HCT116 (cell line): ENCODE results near the gene CAPS. TPM values are rescaled to one million over a fixed set of nuclear protein-coding genes. Genes with fewer than 3 reads are reported as not detected.

ENCODE experiments used
- ATAC-seq: fragments of 200-7000 bp; cut with Tn5 transposase; 2 replicates; pipeline ENCODE4 v1.9.1; 2020; ENCODE audit warnings: mild to moderate bottlenecking, moderate library complexity
- BruUV-seq: library from RNA; stranded (reverse); fragments of 400-500 nt; replicated peaks from 2 replicates; lab custom pipeline; 2021; lab: Mats Ljungman, UMichigan
- CTCF ChIA-PET: fragments of 300-600 bp; sonication (Branson Sonifier 250); formaldehyde crosslinking; loops from one replicate; lab custom pipeline; 2021; ENCODE audit warnings: antibody characterized with exemption; lab: Charles Lee
- POLR2A ChIA-PET: fragments of 300-600, 350-600 bp; sonication (Branson Sonifier 250); formaldehyde crosslinking; loops from one replicate; lab custom pipeline; 2021; ENCODE audit warnings: antibody characterized with exemption; lab: Charles Lee
- RAD21 ChIA-PET, 2 experiments: fragments of 300-600 bp; sonication (Branson Sonifier 250); formaldehyde crosslinking; loops; one replicate each; lab custom pipeline; 2023; ENCODE audit warnings: low total read pairs in 2 of 2; ENCODE audit not compliant: uncharacterized antibody in 2 of 2, unreplicated experiment in 2 of 2, low non-redundant PET in 1 of 2; lab: Charles Lee
- DNase-seq: peaks from one replicate; pipeline ENCODE4 v3.0.0-alpha.2; 2010; ENCODE audit warnings: low read depth, low spot score
- H2AFZ ChIP-seq: fragments of 200-600 bp; shearing (Covaris generic), sonication (generic); 2 replicates; pipeline ENCODE4 v1.6.1; 2017; ENCODE audit warnings: low read depth, mixed run types, mixed read lengths, antibody characterized with exemption, low read length; ENCODE audit not compliant: poor library complexity, severe bottlenecking
- H3K27ac ChIP-seq: 2 replicates; pipeline ENCODE4 v1.5.1; 2012; ENCODE audit warnings: low read depth, low read length
- H3K27me3 ChIP-seq: fragments of 200-600 bp; sonication (generic); 2 replicates; pipeline ENCODE4 v1.6.1; 2016; ENCODE audit warnings: mixed run types, low read length, mixed read lengths; ENCODE audit not compliant: insufficient read depth
- H3K36me3 ChIP-seq, 2 experiments: fragments of 200-500 bp in 1 of 2; fragments of 200-600 bp in 1 of 2; sonication (Bioruptor generic) in 1 of 2; sonication (generic) in 1 of 2; 2 replicates each; pipeline versions ENCODE4 v1.5.1 to v1.6.1; 2014 to 2016; ENCODE audit warnings: low read length in 2 of 2, inconsistent platforms in 1 of 2, mixed read lengths in 1 of 2, mixed run types in 1 of 2; ENCODE audit not compliant: insufficient read depth in 2 of 2, control insufficient read depth in 1 of 2
- H3K4me1 ChIP-seq, 2 experiments: fragments of 200-600 bp in 1 of 2; sonication (generic) in 1 of 2; 2 replicates each; pipeline versions ENCODE4 v1.5.1 to v1.6.1; 2012 to 2017; ENCODE audit warnings: low read length in 2 of 2, inconsistent platforms in 1 of 2, mild to moderate bottlenecking in 1 of 2, mixed read lengths in 1 of 2, mixed run types in 1 of 2, moderate library complexity in 1 of 2; ENCODE audit not compliant: insufficient read depth in 2 of 2, control insufficient read depth in 1 of 2
- H3K4me2 ChIP-seq: fragments of 200-600 bp; sonication (generic); 2 replicates; pipeline ENCODE4 v1.6.1; 2017; ENCODE audit warnings: mixed run types, low read length, mixed read lengths
- H3K4me3 ChIP-seq, 2 experiments: fragments of 200-600 bp in 1 of 2; sonication (generic) in 1 of 2; replicated peaks in 1 of 2; 2 replicates each; pipeline ENCODE4 v1.5.1; 2011 to 2016; ENCODE audit warnings: low read length in 2 of 2, control low read depth in 1 of 2, low read depth in 1 of 2, mild to moderate bottlenecking in 1 of 2, mixed read lengths in 1 of 2, mixed run types in 1 of 2
- H3K79me2 ChIP-seq: fragments of 200-600 bp; sonication (generic); 2 replicates; pipeline ENCODE4 v1.6.1; 2017; ENCODE audit warnings: mild to moderate bottlenecking, mixed run types, low read length, moderate library complexity, mixed read lengths; ENCODE audit not compliant: insufficient read depth
- H3K9ac ChIP-seq: fragments of 200-600 bp; sonication (generic); 2 replicates; pipeline ENCODE4 v1.6.1; 2016; ENCODE audit warnings: low read length, mixed read lengths
- H3K9me2 ChIP-seq: fragments of 200-600 bp; sonication (generic), shearing (Covaris generic); 2 replicates; pipeline ENCODE4 v1.6.1; 2017; ENCODE audit warnings: mixed run types, mild to moderate bottlenecking, moderate library complexity; ENCODE audit not compliant: insufficient read depth
- H3K9me3 ChIP-seq, 2 experiments: fragments of 200-500 bp in 1 of 2; fragments of 200-600 bp in 1 of 2; sonication (Bioruptor generic) in 1 of 2; sonication (generic) in 1 of 2; 2 replicates each; pipeline ENCODE4 v1.6.1; 2014 to 2017; ENCODE audit warnings: low read length in 2 of 2, mixed read lengths in 2 of 2, inconsistent platforms in 1 of 2, low read depth in 1 of 2, mild to moderate bottlenecking in 1 of 2, mixed run types in 1 of 2, moderate library complexity in 1 of 2; ENCODE audit not compliant: control insufficient read depth in 1 of 2, insufficient read depth in 1 of 2
- H4K20me1 ChIP-seq: fragments of 200-600 bp; sonication (generic), shearing (Covaris generic); 2 replicates; pipeline ENCODE4 v1.6.1; 2017; ENCODE audit warnings: mixed run types, mild to moderate bottlenecking, moderate library complexity; ENCODE audit not compliant: insufficient read depth
- EGR1 ChIP-seq: IDR thresholded peaks from 2 replicates; pipeline ENCODE4 v1.6.1; 2012; ENCODE audit warnings: low read depth
- FOSL1 ChIP-seq: IDR thresholded peaks from 2 replicates; pipeline ENCODE4 v1.6.1; 2012; ENCODE audit warnings: low read depth
- JUND ChIP-seq: IDR thresholded peaks from 2 replicates; pipeline ENCODE4 v1.6.1; 2012
- POLR2A ChIP-seq: IDR thresholded peaks from 2 replicates; pipeline ENCODE4 v1.7.0; 2011; ENCODE audit warnings: borderline replicate concordance; ENCODE audit not compliant: insufficient read depth, insufficient read length; ENCODE audit errors: extremely low read depth
- POLR2AphosphoS5 ChIP-seq: IDR thresholded peaks from 2 replicates; pipeline ENCODE4 v1.6.1; 2011; ENCODE audit warnings: mild to moderate bottlenecking, low read depth, low read length, moderate library complexity
- SP1 ChIP-seq: IDR thresholded peaks from 2 replicates; pipeline ENCODE4 v1.6.1; 2012; ENCODE audit warnings: low read depth
- TCF7L2 ChIP-seq: IDR thresholded peaks from 2 replicates; pipeline ENCODE4 v1.7.0; 2011; ENCODE audit warnings: borderline replicate concordance, inconsistent platforms; ENCODE audit not compliant: insufficient read depth, insufficient read length; ENCODE audit errors: extremely low read depth
- ZFX ChIP-seq: fragments of 450-650 bp; IDR thresholded peaks from 2 replicates; pipeline ENCODE4 v1.6.1; 2017
- intact Hi-C: fragments of 100-400 bp; cut with micrococcal nuclease; formaldehyde crosslinking; loops from 2 replicates; pipeline ENCODE4 v1.10.0; 2022
- total RNA-seq: library from RNA; stranded (reverse); gene quantifications from one replicate; pipeline ENCODE4 v1.2.1, GENCODE V29; 2021; ENCODE audit not compliant: unreplicated experiment
- TF ChIP-seq, protein P1 (sequence below): IDR thresholded peaks from 2 replicates; pipeline ENCODE4 v1.6.1; 2012
- TF ChIP-seq, protein P2 (sequence below): IDR thresholded peaks from 2 replicates; pipeline ENCODE4 v1.6.1; 2012; ENCODE audit warnings: low read depth

The CAPS gene
- total RNA-seq, 1 experiment from 2014 or later: 2.5 TPM

DNA sequence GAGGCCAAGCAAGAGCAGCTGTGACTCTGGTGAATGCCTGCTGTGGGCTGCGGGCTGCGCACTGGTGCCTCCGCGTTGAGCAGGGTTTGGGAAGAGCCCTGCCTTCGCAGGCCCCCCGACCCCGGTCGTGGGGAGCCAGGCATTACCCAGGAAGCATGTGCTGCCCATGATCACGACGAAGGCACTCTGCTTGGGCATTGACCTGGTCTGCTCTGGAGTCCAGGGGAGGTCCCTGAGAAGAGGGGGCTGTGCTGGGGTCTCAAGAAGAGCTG, 44.7 kb downstream of the CAPS start:
- POLR2A ChIA-PET: no interaction called here
- Histone ChIP-seq H3K27ac (no peak overlapping the region), H3K27me3 (no peaks in the 10 kb centered on the region), H3K9me2 (no peaks in the 10 kb centered on the region), H4K20me1 (peaks cover 17% of the 10 kb centered on the region; the same call in 1 of the 2 replicates), H3K4me2 (no peak overlapping the region), H3K36me3 (no peaks in the 10 kb centered on the region), H3K4me1 (peaks cover 0 to 2% of the 10 kb centered on the region in 2 experiments; a peak in 1 of 4 replicates), H3K79me2 (peaks cover 95% of the 10 kb centered on the region), H2AFZ (no peak overlapping the region), H3K4me3 (no peak overlapping the region), H3K9ac (no peak overlapping the region), H3K9me3 (no peaks in the 10 kb centered on the region)
- RAD21 ChIA-PET: no interaction called here
- BruUV-seq: no TSS peak
- DNase-seq: no peak
- ATAC-seq: no peak
- no peak for TF ChIP-seq SP1
- TF ChIP-seq, protein P1, sequence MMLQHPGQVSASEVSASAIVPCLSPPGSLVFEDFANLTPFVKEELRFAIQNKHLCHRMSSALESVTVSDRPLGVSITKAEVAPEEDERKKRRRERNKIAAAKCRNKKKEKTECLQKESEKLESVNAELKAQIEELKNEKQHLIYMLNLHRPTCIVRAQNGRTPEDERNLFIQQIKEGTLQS: no peak
- no peak for TF ChIP-seq JUND
- no peak for TF ChIP-seq ZFX
- TF ChIP-seq EGR1: no peak
- no peak for TF ChIP-seq TCF7L2
- no peak for TF ChIP-seq POLR2AphosphoS5
- no peak for TF ChIP-seq POLR2A
- TF ChIP-seq, protein P2, sequence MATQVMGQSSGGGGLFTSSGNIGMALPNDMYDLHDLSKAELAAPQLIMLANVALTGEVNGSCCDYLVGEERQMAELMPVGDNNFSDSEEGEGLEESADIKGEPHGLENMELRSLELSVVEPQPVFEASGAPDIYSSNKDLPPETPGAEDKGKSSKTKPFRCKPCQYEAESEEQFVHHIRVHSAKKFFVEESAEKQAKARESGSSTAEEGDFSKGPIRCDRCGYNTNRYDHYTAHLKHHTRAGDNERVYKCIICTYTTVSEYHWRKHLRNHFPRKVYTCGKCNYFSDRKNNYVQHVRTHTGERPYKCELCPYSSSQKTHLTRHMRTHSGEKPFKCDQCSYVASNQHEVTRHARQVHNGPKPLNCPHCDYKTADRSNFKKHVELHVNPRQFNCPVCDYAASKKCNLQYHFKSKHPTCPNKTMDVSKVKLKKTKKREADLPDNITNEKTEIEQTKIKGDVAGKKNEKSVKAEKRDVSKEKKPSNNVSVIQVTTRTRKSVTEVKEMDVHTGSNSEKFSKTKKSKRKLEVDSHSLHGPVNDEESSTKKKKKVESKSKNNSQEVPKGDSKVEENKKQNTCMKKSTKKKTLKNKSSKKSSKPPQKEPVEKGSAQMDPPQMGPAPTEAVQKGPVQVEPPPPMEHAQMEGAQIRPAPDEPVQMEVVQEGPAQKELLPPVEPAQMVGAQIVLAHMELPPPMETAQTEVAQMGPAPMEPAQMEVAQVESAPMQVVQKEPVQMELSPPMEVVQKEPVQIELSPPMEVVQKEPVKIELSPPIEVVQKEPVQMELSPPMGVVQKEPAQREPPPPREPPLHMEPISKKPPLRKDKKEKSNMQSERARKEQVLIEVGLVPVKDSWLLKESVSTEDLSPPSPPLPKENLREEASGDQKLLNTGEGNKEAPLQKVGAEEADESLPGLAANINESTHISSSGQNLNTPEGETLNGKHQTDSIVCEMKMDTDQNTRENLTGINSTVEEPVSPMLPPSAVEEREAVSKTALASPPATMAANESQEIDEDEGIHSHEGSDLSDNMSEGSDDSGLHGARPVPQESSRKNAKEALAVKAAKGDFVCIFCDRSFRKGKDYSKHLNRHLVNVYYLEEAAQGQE: no peak
- TF ChIP-seq FOSL1: no peak
- CTCF ChIA-PET: no interaction called here
- intact Hi-C loops: no loop called here
